Amygdala (tissue), 56 donors: ENCODE results near the gene PPP6R3.

Experiments
- DNase-seq, 56 donors: peaks; one replicate each; lab custom pipeline; 2025; lab: John Stamatoyannopoulos, UW

Gene PPP6R3, protein sequence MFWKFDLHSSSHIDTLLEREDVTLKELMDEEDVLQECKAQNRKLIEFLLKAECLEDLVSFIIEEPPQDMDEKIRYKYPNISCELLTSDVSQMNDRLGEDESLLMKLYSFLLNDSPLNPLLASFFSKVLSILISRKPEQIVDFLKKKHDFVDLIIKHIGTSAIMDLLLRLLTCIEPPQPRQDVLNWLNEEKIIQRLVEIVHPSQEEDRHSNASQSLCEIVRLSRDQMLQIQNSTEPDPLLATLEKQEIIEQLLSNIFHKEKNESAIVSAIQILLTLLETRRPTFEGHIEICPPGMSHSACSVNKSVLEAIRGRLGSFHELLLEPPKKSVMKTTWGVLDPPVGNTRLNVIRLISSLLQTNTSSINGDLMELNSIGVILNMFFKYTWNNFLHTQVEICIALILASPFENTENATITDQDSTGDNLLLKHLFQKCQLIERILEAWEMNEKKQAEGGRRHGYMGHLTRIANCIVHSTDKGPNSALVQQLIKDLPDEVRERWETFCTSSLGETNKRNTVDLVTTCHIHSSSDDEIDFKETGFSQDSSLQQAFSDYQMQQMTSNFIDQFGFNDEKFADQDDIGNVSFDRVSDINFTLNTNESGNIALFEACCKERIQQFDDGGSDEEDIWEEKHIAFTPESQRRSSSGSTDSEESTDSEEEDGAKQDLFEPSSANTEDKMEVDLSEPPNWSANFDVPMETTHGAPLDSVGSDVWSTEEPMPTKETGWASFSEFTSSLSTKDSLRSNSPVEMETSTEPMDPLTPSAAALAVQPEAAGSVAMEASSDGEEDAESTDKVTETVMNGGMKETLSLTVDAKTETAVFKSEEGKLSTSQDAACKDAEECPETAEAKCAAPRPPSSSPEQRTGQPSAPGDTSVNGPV

DNA sequence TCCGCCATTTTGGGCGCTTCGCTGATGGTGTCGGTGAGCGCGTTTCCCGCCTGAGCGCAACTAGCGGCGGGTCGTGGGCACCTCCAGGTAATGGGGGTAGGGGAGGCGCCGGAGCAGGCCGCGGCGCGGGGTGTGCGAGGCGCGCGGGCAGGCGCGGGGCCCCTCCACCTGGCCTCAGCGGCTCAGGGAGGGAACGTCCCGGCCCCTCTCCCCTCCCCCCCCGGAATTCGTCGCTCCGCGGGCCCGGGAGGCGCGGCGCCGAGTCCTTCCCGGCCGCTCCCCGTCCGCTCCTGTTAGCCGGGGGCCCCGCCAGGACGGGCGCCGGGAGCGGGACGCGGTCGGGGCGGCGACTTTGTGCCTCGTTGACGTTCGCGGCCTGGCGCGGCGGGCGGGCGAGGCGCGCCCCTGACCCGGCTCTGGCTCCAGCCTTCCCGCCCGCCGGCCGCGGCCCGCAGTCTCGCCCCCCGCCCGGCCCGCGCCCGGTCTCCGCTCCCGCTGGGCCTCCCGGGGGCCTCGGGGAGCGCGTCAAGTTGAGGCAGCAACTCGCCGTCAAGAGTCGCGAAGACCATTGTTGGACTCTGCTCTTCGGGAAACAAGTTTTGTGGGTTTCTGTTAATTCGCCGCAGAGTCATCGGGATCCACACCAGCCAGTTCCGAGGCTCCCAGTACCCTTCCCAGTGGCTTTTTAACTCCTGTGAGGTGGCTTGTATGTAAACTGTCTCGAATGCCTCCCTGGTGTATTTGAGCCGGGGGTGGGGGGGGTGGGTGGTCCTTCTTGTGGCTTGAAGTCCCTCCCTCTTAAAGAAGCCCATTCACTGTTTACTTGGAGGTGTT is at the start of gene PPP6R3:
TSS of gene PPP6R3 (plus strand) at position 12 of the 834 bp plus-strand sequence. CDS start 76,913 bp downstream, outside the sequence.
- peak in 3 of 56 donors; percentile 20 to 85 (median 25) for DNase-seq

DNA sequence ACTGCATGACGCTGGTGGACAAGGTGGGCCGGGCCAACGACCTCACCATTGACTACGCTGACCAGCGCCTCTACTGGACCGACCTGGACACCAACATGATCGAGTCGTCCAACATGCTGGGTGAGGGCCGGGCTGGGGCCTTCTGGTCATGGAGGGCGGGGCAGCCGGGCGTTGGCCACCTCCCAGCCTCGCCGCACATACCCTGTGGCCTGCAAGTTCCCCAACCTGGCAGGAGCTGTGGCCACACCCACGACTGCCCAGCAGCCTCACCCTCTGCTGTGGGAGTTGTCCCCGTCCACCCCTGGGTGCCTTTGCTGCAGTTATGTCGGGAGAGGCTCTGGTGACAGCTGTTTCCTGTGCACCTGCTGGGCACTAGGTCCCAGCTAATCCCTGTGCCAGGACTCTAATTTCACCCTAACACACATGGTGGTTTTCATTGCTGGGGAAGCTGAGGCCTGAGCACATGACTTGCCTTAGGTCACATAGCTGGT is 49.0 kb upstream of the PPP6R3 start:
- no peak for DNase-seq

DNA sequence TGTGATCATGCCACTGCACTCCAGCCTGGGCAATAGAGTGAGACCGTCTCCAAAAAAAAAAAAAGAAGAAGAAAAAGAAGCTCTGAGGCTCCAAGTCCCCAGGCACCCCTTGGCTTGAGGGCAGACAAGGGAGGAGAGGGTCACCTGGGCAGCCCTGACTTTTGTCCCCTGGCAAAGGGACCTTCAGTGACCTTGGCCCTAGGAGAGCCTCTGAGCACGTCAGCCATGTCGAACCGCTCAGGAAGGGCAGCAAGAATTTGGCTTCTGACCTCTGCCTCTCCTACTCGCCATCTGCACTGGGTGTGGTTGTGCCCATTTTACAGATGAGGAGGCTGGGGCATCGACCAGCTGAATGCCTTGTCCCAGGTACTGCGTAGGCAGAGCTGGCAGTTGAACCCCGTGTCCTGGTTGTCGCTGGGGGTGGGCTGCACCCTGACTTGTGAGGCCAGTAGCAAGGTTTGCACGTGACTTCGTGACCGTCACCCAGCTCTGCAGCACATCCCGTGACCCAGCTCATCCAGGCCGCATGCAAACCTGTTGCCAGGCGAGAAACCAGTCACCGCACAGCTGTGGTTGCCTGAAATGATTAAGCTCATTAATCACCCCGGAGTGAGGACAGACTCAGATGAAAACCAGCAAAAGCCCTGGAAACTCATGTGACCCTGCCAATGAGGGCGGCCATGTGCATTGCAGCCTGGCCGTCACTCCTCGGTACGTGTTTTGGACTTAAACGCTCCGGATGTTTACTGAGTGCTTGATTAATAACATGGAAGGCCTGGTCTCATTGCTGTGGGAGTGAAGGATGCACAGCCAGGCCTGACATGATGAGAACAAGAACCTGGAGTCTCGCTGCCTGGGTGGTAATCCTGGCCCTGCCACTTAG is 47.7 kb upstream of the PPP6R3 start:
- DNase-seq = no peak

DNA sequence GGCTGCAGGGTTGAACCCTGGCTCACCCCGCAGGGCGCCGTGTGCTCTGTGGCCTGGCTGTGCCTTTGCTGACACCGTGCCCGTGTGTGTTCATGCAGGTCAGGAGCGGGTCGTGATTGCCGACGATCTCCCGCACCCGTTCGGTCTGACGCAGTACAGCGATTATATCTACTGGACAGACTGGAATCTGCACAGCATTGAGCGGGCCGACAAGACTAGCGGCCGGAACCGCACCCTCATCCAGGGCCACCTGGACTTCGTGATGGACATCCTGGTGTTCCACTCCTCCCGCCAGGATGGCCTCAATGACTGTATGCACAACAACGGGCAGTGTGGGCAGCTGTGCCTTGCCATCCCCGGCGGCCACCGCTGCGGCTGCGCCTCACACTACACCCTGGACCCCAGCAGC is 47.0 kb upstream of the PPP6R3 start:
- no peak for DNase-seq

DNA sequence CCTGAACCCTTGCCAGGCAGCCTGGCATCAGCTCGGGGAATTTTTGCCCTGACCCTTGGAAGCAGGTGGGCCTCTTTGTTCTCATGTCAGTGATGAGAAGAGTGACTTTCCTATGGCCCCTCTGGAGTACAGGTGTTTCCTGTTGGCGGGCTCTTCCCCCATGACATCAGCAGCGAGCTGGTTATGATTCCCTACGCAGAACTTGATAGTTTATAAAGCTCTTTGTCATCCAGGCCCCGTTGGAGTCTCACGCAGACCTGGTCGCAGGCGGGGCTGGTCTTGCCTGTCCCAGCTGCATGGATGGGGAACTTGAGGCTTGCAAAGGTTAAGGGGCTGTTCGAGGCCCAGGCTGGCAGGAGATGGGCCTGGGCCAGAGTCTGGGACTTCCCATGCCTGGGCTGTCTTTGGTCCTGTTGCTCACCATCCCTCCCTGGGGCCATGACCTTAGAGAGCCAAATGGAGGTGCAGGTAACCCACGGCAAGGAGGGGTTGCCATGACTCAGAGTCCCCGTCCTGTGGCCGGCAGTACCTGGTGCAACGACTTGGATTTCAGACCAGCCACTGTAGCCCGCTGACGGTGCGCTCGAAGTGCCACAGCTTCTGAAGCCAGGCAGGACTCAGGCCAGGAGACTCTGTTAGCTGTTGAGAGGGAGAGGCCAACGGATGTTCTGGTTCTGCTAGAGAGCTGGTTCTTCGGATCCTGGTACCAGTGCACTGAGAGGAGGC is 45.9 kb upstream of the PPP6R3 start:
- DNase-seq = no peak

DNA sequence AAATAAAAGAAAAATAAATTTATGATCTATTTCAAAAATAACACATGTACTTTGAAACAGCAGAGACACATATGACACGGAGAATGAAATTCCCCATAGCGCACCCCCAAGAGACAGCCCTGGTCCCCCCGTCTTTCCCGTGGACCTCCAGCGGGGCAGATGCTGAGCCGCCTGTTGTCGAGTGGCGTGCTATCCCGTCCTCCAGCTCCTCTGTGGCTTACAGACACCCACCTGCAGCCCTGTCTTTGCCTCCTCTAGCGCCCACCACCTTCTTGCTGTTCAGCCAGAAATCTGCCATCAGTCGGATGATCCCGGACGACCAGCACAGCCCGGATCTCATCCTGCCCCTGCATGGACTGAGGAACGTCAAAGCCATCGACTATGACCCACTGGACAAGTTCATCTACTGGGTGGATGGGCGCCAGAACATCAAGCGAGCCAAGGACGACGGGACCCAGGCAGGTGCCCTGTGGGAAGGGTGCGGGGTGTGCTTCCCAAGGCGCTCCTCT is 44.4 kb upstream of the PPP6R3 start:
- no peak for DNase-seq

DNA sequence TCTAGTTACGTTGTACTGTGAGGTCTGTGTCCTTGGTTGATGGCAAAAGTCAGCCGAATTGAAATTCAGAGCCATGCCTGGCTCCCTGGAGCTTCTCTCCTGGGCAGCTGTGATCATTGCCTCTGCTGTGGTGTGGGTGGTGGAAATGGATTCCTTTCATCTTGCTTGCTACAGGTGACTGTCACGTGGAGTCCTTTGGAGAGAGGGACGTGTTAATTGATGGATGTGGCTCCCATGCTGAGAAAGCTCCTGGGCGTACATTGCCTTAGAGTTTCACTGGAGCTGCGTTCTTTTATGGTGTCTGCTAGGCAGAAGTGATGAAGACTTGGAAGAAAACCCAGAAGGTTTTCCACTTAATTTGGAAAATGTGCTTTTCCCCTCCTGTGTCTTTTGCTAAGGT is 41.9 kb upstream of the PPP6R3 start:
- DNase-seq = no peak

DNA sequence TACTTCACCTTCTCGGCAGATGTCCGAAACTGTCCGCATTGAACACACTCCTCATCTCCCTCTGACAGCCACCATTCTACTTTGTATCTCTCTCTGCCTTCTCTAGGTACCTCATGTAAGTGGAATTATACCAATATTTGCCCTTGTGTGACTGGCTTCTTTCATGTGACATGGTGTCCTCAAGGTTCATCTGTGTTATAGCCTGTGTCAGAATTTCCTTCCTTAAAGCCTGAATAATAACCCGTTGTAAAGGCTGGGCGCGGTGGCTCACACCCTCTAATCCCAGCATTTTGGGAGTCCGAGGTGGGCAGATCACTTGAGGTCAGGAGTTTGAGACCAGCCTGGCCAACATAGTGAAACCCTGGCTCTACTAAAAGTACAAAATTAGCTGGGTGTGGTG is 40.4 kb upstream of the PPP6R3 start:
- no peak for DNase-seq

DNA sequence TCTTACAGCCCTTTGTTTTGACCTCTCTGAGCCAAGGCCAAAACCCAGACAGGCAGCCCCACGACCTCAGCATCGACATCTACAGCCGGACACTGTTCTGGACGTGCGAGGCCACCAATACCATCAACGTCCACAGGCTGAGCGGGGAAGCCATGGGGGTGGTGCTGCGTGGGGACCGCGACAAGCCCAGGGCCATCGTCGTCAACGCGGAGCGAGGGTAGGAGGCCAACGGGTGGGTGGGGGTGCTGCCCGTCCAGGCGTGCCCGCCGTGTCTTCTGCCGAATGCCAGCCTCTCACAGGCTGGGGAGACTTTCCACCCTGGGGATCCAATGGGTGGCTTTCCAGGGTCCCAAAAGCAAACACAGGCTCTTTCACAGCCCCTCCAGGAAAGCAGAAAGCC is 37.1 kb upstream of the PPP6R3 start:
- DNase-seq = no peak

DNA sequence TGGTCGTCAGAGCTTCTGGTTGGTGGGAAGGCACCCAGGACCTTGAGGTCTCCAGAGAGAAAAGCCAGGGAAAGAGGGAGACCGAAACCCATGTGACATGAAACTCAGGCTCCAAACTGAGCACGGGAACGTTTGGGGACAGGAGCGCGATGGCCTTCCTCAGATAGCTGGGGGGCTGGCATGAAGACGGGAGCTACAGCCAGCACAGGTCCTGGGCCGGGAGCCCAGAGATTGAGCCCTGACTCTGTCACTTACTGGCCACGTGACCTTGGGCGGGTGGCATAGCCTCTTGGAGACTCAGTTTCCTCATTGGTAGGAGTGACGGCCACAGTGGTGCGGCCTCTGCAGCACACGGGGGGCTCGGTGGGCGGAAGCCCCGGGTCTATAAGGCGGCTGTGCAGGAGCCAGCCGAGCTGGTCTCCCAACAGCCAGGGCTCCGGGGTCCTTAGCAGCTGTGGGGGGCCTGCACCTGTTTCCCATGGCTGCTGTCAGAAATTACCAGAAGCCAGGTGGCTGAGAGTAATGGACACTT is 36.4 kb upstream of the PPP6R3 start:
- DNase-seq = no peak

DNA sequence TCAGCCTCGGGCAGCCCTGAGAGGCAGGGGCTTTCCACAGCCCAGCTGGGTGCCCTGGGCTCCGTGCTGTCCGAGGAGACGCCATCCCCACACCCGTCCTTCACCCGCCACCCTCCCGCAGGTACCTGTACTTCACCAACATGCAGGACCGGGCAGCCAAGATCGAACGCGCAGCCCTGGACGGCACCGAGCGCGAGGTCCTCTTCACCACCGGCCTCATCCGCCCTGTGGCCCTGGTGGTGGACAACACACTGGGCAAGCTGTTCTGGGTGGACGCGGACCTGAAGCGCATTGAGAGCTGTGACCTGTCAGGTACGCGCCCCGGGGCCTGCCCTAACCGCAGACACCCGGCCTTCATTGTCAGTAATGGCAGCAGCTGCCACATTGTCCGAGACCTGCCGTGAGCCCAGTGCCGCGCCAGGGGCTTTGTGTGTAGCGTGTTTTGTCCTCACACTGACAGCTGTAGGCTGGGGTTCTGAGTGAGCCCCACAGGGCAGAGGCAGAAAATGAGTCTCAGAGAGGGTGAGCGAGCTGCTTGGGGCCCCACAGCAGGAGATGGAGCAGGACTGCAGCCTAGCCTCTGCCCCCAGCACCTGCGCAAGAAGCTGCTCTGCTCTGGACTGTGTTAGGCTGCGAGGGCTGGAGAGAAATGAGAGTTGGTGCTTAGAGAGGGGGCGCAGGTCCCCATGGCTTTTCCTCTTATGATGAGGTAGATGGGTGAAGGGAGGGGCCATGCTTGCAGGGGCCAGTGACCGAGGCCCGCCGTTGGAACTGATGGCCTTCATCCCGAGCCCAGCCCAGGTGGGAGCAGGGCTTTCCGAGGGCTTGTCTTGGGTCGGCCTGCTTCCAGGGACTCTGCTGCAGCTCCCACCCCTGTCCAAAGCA is 35.3 kb upstream of the PPP6R3 start:
- no peak for DNase-seq

DNA sequence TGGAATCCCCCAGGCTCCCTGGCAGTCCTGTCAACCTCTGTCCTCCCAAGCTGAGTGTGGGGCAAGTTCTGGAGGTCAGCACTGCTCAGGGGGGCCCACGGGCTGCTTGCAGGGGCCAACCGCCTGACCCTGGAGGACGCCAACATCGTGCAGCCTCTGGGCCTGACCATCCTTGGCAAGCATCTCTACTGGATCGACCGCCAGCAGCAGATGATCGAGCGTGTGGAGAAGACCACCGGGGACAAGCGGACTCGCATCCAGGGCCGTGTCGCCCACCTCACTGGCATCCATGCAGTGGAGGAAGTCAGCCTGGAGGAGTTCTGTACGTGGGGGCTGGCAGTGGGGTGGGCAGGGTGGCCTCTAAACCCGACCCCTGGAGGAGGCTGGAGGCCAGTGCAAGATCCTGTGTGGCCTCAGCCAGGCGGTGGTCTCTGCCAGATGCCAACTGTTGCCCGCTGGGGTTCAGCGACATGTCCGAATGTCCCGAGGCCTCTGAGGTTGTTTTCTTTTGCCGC is 34.6 kb upstream of the PPP6R3 start:
- no peak for DNase-seq

DNA sequence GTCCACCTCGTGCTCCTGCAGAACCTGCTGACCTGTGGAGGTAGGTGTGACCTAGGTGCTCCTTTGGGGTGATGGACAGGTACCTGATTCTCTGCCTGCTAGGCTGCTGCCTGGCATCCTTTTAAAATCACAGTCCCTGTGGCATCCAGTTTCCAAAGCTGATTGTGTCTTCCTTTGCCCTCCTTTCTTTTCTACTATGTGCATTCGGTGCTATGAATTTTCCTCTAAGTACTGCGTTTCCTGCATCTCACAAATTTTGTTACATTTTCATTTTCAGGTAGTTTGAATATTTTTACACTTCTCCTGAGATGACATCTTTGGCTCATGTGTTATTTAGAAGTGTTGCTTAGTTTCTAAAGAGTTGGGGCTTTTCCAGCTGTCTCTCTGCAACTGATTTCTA is 30.9 kb upstream of the PPP6R3 start:
- DNase-seq = no peak

DNA sequence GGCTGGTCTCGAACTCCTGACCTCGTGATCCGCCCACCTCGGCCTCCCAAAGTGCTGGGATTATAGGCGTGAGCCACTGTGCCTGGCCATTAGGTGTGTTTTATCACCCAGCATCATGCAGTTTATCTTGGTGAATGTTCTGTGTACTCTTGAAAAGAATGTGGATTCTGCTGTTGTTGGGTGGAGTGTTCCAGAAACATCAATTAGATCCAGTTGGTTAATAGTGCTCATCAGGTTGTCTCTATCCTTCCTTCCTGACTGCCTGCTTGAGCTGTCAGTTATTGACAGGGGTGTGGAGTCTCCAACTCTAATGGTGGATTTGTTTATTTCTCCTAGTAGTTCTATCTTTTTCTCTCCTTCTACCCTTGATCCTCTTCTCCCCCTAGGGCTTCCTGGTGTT is 30.2 kb upstream of the PPP6R3 start:
- DNase-seq = no peak

DNA sequence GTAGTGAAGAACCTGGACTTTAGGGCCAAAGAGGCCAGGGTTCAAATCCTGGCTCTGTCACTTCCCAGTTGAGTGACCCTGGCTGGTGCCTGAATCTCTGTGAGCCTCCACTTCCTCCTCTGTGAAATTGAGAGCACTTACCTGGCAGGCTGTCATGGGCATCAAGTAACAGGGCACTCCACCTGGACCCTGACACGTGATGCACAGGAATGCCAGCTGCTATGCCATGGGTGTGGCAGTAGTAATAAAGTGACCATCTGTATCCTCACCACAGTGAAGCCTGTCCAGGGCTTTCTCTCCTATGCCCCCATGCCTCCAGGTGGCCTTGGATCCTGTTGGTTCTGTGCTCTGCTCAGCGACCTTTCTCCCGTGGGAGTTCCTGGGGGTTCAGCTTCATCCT is 29.8 kb upstream of the PPP6R3 start:
- DNase-seq = no peak

DNA sequence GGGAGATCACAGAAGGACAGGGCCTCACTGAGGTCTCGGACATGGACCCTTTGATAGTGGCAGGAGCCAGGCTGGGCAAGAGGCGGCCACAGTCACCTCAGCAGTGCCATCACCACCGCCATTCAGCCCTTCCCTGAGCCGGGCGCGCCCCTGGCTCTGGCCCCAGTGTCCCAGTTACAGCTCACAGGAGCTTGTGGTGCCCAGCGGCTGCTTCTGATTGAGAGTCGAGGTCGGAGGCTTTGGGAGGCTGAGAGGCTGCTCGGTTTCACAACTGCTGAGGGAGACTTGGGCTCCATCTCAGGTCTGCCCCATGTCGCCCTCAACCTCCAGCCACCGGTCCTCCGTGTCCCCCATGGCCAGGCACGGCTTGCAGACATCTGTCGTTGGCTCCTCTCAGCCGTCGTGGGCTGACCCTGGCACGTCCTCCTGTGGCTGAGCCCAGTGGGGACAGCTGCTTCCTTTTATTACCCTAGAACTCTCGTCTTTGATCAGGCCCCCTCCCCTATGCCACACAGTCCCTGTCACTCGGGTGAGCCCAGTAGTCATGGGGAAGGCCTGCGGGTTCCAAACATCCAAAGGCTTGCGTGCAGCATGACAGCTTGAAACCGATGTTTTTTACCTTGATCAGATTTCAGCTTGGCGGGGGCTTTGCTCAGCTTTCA is 28.4 kb upstream of the PPP6R3 start:
- peak in 1 of 56 donors; percentile 7 for DNase-seq

DNA sequence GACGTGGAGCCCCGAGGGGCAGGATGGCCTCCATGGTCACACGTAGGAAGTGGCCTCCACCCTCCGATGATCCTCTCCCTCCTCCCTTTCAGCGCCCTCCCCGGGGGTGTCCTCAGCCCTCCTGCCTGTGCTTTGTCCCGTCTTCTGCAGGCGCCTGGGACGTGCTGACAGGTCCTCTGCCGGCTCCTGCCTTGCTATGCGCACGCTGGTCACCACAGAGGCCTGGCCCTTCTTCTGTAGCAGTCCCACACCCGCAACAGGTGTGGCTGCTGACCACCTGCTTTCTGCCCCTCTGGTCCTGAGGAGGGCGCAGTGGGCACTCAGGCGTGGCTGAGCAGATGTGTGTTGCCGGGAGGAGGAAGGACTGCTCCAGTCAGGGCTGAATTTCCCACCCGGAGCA is 27.7 kb upstream of the PPP6R3 start:
- no peak for DNase-seq
